ENCODE data around the gene TMEM121B.
A peak's percentile ranks its signal among the peaks of the same experiment; 100 is the strongest.

TMEM121B gene

DNA sequence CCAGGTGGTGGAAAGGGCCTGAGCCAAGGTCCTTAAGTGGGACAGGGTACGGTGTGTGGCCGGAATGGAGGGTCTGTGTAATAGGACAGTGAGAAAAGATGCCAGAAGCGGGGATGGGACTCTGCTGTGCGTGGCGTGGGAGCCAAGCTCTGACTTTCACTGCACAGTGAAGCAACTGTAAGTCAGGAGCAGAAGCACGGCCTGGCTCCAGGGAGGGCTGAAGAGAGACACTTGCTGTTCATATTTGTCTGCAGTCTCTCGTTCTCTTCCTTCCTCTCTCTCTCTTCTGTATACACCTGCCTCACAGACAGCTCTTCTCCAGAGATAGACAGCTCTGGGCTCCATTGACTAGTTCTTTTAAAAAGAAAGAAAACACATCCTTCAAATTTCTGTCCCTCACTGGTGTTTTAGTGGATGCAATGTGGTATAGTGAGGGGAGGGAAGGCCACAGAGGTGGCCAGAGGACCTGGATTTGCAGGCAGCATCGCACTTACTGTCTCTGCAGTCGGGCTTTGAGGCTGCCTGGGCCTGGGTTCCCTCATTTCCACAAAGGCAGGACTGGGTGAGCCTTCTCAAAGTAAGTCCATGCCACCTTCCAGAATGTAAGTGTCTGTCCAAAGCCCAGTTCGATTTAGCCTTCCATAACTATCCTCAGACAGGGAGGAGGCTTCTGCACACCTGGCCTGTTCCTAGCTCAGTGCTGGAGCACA is 34.2 kb downstream of the TMEM121B start:
- DNase-seq, result no peak

GRCh38 chr22:17086296-17086695 is 34.9 kb downstream of the TMEM121B start:
- DNase-seq, result peak; percentile 53 to 55

- no peak for DNase-seq
These were observed 35.6 kb downstream of the TMEM121B start for GRCh38 chr22:17085277-17086181.

DNA sequence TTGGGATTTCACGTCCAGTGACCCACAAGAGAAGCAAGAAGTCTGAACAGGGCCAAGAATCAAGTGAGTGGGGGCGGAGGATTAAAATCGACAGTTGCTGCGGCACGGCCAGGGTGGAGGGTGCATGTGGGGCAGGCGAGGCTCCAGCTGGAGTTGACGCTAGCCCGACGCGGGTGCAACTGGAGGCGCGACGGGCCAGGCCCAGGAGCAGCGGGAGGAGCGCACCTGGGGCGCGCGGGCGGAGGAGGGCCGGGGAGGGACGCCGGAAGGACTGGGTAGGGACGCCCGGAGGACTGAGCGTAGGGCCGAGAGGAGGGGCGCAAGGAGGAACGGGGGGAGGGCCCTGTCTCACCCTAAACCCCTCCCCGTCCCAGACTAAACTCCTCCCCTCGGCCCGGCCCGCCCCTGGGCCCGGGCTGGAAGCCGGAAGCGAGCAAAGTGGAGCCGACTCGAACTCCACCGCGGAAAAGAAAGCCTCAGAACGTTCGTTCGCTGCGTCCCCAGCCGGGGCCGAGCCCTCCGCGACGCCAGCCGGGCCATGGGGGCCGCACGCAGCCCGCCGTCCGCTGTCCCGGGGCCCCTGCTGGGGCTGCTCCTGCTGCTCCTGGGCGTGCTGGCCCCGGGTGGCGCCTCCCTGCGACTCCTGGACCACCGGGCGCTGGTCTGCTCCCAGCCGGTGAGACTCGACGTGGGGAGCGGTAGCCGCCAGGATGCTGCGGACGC is 36.4 kb downstream of the TMEM121B start, which contains the start of gene IL17RA:
Gene IL17RA, plus strand, starts transcription at position 447 of the 723 bp plus-strand sequence. Its CDS starts 92 bp downstream, at position 539.
- DNase-seq, result peak; percentile 80 to 89

GRCh38 chr22:17083811-17084441 is 37.2 kb downstream of the TMEM121B start:
- DNase-seq, result no peak

- DNase-seq, result no peak
These were observed 37.9 kb downstream of the TMEM121B start for GRCh38 chr22:17083255-17083654.

- peak; percentile 35 to 57 for DNase-seq
These were observed 41.6 kb downstream of the TMEM121B start for GRCh38 chr22:17079572-17079971.

- no peak for DNase-seq
These were observed 43.9 kb downstream of the TMEM121B start for GRCh38 chr22:17077255-17077654.

GRCh38 chr22:17074648-17075002 is 46.5 kb downstream of the TMEM121B start:
- DNase-seq, result no peak

- DNase-seq, result no peak
These were observed 48.3 kb downstream of the TMEM121B start for GRCh38 chr22:17072877-17073276.
